GM12892 (cell line): ENCODE data around the gene CELF2.

Source experiments
- POLR2A ChIP-seq: IDR thresholded peaks from 2 replicates; pipeline ENCODE4 v1.6.1; 2011; ENCODE audit warnings: low read depth, low read length, control low read depth
- POLR2AphosphoS5 ChIP-seq: IDR thresholded peaks from 2 replicates; pipeline ENCODE4 v1.6.1; 2011; ENCODE audit warnings: low read depth, low read length, control low read depth
- TAF1 ChIP-seq: IDR thresholded peaks from 2 replicates; pipeline ENCODE4 v1.6.1; 2011; ENCODE audit warnings: low read depth, mild to moderate bottlenecking, control low read depth, low read length, borderline replicate concordance

DNA sequence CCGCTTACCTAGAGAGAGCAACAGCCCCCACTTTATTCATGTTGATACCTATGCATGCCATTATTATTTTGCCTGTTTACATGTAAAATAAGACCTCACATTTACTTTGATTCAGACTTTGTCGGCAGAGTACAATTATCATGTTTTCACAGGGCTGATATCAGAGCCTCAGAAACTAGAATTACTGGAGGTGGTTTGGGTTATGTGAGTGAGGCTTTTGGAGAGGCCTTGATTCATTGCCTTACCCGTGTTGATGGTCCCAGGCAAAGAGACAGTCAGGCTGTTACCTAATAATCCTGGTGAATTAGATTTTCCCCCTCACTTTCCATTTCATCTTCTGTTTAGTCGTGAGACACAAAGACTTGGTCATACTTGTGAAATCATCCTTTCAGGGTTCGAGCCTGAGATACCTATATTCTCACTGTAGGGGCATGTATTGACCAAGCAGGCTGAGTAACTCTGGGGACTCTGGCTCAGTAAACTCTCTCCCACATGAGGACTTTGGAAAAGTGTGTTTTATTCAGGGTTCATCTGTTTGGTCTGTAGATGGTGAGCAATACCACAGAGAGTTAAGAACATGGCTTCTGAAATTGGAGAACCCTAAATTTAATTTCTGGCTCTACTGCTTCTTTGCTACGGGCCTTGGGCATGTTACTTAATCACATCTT is 150.9 kb downstream of the CELF2 start:
- TF ChIP-seq TAF1 (no peak), POLR2A (no peak; the same call in 1 of the 2 replicates), POLR2AphosphoS5 (no peak)
